ENCODE measurements around the gene SLCO4A1. TPM values are rescaled to one million over a fixed set of nuclear protein-coding genes. Genes with fewer than 3 reads are reported as not detected.

Gene SLCO4A1, protein sequence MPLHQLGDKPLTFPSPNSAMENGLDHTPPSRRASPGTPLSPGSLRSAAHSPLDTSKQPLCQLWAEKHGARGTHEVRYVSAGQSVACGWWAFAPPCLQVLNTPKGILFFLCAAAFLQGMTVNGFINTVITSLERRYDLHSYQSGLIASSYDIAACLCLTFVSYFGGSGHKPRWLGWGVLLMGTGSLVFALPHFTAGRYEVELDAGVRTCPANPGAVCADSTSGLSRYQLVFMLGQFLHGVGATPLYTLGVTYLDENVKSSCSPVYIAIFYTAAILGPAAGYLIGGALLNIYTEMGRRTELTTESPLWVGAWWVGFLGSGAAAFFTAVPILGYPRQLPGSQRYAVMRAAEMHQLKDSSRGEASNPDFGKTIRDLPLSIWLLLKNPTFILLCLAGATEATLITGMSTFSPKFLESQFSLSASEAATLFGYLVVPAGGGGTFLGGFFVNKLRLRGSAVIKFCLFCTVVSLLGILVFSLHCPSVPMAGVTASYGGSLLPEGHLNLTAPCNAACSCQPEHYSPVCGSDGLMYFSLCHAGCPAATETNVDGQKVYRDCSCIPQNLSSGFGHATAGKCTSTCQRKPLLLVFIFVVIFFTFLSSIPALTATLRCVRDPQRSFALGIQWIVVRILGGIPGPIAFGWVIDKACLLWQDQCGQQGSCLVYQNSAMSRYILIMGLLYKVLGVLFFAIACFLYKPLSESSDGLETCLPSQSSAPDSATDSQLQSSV
- total RNA-seq (1 to 10 TPM; 4.1 to 8.4 (median 5.3) TPM), polyA plus RNA-seq (15.5 TPM)
- long read RNA-seq, donor 1, partial matches to known transcripts: 4 of 12 reads
- long read RNA-seq, donor 1, other reads (novel, unspliced or antisense): 2 of 12 reads
- long read RNA-seq, donor 2, partial matches to known transcripts: 0 of 2 reads
- long read RNA-seq, donor 2, other reads (novel, unspliced or antisense): 1 of 2 reads
- long read RNA-seq, donor 3, transcript SLCO4A1-202 (11 exons, 2,665 nt): major isoform, 9 of 42 reads
- long read RNA-seq, donor 3, partial matches to known transcripts: 11 of 42 reads
- long read RNA-seq, donor 3, other reads (novel, unspliced or antisense): 20 of 42 reads
- long read RNA-seq, donor 4, partial matches to known transcripts: 0 of 6 reads
- long read RNA-seq, donor 4, other reads (novel, unspliced or antisense): 3 of 6 reads

DNA sequence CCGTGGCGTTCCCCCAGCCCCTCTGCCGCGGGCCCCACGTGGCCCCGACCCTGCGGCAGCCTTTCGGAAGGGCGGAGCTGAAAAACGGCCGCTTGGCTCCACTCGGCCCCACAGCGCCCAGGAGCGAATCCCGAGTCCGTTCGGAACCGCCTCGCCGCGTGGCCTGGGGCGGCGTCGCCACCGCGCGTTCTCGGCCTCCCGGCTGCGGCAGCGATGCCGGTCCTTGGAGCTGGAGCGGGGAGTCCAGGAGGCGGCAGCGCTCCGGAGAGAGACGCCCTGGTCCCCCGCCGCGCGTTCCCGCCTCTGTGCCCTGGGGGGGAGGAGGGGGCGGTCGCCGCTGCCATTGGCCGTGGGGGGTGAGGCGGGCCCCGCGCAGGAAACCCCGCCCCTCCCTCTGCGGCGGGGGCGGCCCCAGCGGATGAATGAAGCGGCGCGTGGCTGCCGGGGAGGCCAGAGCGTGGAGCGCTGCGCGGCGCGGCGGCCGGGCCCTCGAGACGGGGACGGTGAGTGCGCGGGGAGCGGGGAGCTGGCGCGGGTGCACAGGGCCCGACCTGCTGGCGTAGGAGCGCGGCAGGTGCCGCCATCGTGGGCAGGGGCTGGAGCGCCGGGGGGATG lies at the start of gene SLCO4A1:
SLCO4A1 (plus strand) TSS at position 453 of the 615 bp plus-strand sequence. CDS start 13,952 bp downstream, outside the sequence.
- peak within 1 kb of the TSS; percentile 49 for H3K4me3 ChIP-seq (ENCODE audit: low read length)
- no peaks in the 10 kb centered on the region for H3K27me3 ChIP-seq (ENCODE audit: control insufficient read depth, insufficient read depth)
- no peaks in the 10 kb centered on the region for H3K9me3 ChIP-seq (ENCODE audit: control insufficient read depth, low read length)
- DNase-seq (peak; percentile 83 to 92 (median 92)), ATAC-seq (peak; percentile 87 to 92)
- under 1% methylated on average over 82 of the region's 82 CpGs for WGBS
- intact Hi-C loops (cut with DNase I): no loop called here
- H3K4me1 ChIP-seq (ENCODE audit: control insufficient read depth, insufficient read depth, low read length): no peaks in the 10 kb centered on the region
- peak within 1 kb of the TSS; percentile 64 for H3K27ac ChIP-seq (ENCODE audit: low read length)

DNA sequence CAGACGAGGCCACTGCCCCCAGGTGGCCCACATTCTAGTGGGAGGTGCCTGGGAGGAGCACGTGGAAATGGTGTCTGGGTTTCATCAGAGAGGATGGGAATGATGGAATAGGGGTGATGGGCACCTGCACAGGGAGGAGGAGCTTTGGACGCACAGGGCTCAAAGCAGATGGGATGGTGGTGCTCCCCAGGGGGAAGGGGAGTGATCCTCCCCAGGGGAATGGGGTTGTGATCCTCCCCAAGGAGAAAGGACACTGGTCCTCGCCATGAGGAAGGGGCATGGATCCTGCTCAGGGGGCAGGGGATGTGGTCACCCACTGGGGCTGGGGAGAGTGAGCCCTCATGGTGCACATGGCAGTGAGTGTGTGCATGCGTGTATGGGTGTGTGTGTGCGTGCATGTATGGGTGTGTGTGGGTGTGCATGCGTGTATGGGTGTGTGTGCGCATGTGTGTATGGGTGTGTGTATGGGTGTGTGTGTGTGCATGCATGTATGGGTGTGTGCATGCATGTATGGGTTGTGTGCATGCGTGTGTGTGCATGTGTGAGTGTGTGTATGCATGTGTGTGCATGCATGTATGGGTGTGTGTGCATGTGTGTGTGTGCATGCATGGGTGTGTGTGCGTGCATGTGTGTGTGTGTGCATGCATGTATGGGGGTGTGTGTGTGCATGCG lies 49.7 kb upstream of the SLCO4A1 start:
- WGBS: 70% methylated on average over 11 of the region's 11 CpGs
- H3K9me3 ChIP-seq (ENCODE audit: control insufficient read depth, low read length): no peaks in the 10 kb centered on the region
- H3K27ac ChIP-seq (ENCODE audit: low read length): no peak overlapping the region
- peak in 1 of 3 donors; percentile 11 for DNase-seq
- ATAC-seq: no peak
- no peaks in the 10 kb centered on the region for H3K27me3 ChIP-seq (ENCODE audit: control insufficient read depth, insufficient read depth)
- peaks cover 1% of the 10 kb centered on the region for H3K4me1 ChIP-seq (ENCODE audit: control insufficient read depth, insufficient read depth, low read length)
- intact Hi-C loops (cut with DNase I): no loop called here
- H3K4me3 ChIP-seq (ENCODE audit: low read length): no peak overlapping the region

DNA sequence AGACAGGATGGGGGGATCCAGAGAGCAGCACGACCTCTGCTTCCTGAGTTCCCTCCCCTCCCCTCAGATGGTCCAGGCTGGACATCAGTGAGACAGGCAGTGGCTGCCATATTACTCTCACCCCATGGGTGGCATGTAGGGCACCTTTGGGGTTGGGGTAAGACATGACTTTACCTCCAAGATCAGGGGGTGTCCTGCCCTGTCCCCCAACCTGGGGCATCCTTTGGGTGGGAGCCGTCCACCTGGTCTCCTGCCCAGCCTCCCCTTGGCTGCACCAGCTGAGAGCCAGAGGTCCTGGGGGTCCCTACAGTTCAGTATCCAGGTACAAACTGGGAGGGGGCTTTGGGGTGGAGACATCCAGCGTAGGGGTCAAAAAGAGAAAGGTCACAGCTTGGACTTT lies 48.7 kb upstream of the SLCO4A1 start:
- 77% methylated on average over 3 of the region's 3 CpGs for WGBS
- peak in 2 of 3 donors; percentile 10 to 28 for DNase-seq
- Histone ChIP-seq H3K4me1 (ENCODE audit: control insufficient read depth, insufficient read depth, low read length) (peaks cover 1% of the 10 kb centered on the region), H3K27ac (ENCODE audit: low read length) (no peak overlapping the region), H3K4me3 (ENCODE audit: low read length) (no peak overlapping the region), H3K27me3 (ENCODE audit: control insufficient read depth, insufficient read depth) (no peaks in the 10 kb centered on the region), H3K9me3 (ENCODE audit: control insufficient read depth, low read length) (no peaks in the 10 kb centered on the region)
- intact Hi-C loops (cut with DNase I): no loop called here
- no peak for ATAC-seq

DNA sequence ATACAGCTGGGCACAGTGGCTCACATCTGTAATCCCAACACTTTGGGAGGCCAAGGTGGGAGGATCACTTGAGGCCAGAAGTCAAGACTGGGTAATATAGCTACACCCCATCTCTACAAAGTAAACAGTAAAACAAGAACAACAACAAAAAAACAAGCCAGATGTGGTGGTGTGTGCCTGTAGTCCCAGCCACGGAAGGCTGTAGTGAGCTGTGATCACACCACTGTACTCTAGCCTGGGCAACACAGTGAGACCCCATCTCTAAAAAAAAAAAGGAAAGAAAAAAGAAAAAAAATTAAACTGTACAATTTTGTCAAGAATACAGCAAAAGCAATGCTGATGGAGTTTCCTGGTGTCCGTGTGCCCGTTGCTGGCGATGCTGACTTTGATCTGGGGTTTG lies 47.2 kb upstream of the SLCO4A1 start:
- peaks cover 1% of the 10 kb centered on the region for H3K4me1 ChIP-seq (ENCODE audit: control insufficient read depth, insufficient read depth, low read length)
- DNase-seq (peak in 1 of 3 donors; percentile 4), ATAC-seq (no peak)
- H3K27me3 ChIP-seq (ENCODE audit: control insufficient read depth, insufficient read depth): no peaks in the 10 kb centered on the region
- no peak overlapping the region for H3K4me3 ChIP-seq (ENCODE audit: low read length)
- intact Hi-C loops (cut with DNase I): no loop called here
- WGBS: 66% methylated on average over 4 of the region's 4 CpGs
- H3K27ac ChIP-seq (ENCODE audit: low read length): no peak overlapping the region
- no peaks in the 10 kb centered on the region for H3K9me3 ChIP-seq (ENCODE audit: control insufficient read depth, low read length)

DNA sequence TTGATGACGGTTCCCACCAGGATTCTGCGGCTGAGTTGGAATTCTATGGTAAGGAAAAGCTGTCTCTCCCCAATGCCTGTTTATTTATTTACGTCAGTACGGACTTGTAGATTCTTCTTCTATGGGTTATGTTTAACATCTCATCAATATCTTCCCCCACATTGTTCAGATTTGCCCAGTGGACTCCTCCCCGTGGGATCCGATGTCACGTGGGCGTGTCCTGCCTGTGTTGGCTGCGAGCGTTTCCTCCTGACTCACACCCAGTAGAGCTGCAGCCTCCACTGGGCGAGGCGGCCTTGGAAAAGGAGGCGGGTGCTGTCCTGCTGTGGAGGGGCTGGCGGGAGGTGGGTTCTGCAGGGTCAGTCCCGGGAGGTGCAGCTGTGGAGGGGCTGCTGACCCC lies 46.8 kb upstream of the SLCO4A1 start:
- intact Hi-C loops (cut with DNase I): no loop called here
- H3K27me3 ChIP-seq (ENCODE audit: control insufficient read depth, insufficient read depth): no peaks in the 10 kb centered on the region
- no peak overlapping the region for H3K4me3 ChIP-seq (ENCODE audit: low read length)
- H3K9me3 ChIP-seq (ENCODE audit: control insufficient read depth, low read length): no peaks in the 10 kb centered on the region
- no peaks in the 10 kb centered on the region for H3K4me1 ChIP-seq (ENCODE audit: control insufficient read depth, insufficient read depth, low read length)
- DNase-seq (peak; percentile 76 to 84 (median 81)), ATAC-seq (peak; percentile 69 to 90)
- WGBS: 33% methylated on average over 15 of the region's 15 CpGs
- no peak overlapping the region for H3K27ac ChIP-seq (ENCODE audit: low read length)

DNA sequence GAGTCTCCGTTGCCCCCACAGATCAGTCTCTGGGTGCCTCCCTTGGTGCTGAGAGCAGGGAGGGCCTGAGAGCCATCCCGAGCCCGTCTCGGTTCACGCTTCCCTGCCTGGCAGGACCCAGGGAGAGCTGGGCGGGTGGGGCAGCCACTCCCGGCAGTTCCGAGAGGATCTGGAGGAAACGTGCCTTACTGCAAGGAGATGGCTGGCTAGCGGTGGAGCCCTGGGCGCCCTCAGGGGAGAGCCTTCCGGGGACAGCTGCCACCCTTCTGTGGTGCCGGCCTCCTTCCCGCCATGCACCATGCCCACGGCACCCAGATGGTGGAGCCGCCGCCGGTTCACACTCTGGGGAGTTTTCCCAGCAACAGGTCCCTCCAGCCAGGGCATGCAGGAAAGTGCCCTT lies 45.8 kb upstream of the SLCO4A1 start:
- Histone ChIP-seq H3K4me1 (ENCODE audit: control insufficient read depth, insufficient read depth, low read length) (no peaks in the 10 kb centered on the region), H3K27ac (ENCODE audit: low read length) (no peak overlapping the region), H3K9me3 (ENCODE audit: control insufficient read depth, low read length) (no peaks in the 10 kb centered on the region), H3K27me3 (ENCODE audit: control insufficient read depth, insufficient read depth) (no peaks in the 10 kb centered on the region), H3K4me3 (ENCODE audit: low read length) (no peak overlapping the region)
- WGBS: 58% methylated on average over 18 of the region's 18 CpGs
- no peak for ATAC-seq
- DNase-seq: peak in 2 of 3 donors; percentile 32 to 41
- intact Hi-C loops (cut with DNase I): no loop called here

DNA sequence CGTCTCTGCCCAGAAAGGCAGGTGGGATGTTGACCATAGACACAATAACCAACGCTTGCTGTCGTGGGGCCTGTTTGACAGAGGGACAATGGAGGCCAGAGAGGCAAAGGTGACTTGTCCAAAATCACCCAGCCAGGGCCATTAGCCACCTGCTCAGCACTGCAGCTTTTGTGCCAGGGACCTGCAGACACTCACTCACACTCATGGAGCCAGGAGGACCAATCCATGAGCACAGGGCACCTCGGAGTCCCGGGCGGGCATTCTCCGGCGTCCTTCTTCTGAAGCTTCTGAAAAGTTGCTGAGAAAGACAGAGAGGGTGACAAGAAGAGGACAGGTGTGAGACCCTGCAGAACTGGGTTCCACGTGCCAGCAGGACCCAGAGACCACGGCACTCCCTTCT lies 45.4 kb upstream of the SLCO4A1 start:
- ATAC-seq (no peak), DNase-seq (peak in 2 of 3 donors; percentile 29 to 37)
- H3K9me3 ChIP-seq (ENCODE audit: control insufficient read depth, low read length): no peaks in the 10 kb centered on the region
- H3K4me1 ChIP-seq (ENCODE audit: control insufficient read depth, insufficient read depth, low read length): no peaks in the 10 kb centered on the region
- whole genome bisulfite sequencing: 84% methylated on average over 10 of the region's 10 CpGs
- H3K27me3 ChIP-seq (ENCODE audit: control insufficient read depth, insufficient read depth): no peaks in the 10 kb centered on the region
- H3K4me3 ChIP-seq (ENCODE audit: low read length): no peak overlapping the region
- intact Hi-C loops (cut with DNase I): no loop called here
- no peak overlapping the region for H3K27ac ChIP-seq (ENCODE audit: low read length)

DNA sequence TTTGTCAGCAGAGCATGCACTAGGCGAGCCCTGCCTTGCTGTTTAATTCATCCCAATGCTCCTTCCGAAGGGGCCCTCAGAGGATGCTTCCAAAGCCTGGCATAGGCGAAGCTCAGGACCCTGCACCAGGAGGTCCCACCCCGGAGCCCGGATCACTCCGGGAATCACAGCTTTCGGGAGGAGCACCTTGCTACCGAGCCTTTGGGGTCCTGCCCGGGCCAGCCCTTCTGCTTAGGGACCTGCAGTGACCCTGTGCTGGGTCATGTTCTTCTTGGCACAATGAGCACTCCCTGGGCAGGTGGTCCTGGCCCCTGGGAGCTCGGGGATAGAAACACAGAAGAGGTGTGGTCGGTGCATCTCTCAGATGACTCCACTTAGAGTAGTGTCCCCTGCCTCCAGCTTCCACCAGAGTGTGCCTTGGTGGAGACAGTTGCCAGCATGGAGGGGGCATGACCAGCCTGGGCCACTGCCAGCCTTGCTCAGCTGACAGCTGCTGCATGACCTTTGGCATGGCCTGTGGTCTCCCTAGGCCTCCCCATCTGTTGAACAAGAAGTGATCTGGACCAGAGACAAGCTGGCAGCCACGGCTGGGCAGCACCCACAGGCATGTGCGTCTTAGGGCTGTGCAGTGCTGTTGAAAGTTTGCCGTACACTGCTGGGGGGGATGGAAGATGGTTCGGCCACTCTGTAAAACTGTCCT lies 44.7 kb upstream of the SLCO4A1 start:
- Histone ChIP-seq H3K9me3 (ENCODE audit: control insufficient read depth, low read length) (no peaks in the 10 kb centered on the region), H3K27me3 (ENCODE audit: control insufficient read depth, insufficient read depth) (no peaks in the 10 kb centered on the region), H3K4me1 (ENCODE audit: control insufficient read depth, insufficient read depth, low read length) (no peaks in the 10 kb centered on the region), H3K27ac (ENCODE audit: low read length) (no peak overlapping the region), H3K4me3 (ENCODE audit: low read length) (no peak overlapping the region)
- 82% methylated on average over 15 of the region's 15 CpGs for WGBS
- ATAC-seq: no peak
- intact Hi-C loops (cut with DNase I): no loop called here
- DNase-seq: peak in 2 of 3 donors; percentile 32 to 48

DNA sequence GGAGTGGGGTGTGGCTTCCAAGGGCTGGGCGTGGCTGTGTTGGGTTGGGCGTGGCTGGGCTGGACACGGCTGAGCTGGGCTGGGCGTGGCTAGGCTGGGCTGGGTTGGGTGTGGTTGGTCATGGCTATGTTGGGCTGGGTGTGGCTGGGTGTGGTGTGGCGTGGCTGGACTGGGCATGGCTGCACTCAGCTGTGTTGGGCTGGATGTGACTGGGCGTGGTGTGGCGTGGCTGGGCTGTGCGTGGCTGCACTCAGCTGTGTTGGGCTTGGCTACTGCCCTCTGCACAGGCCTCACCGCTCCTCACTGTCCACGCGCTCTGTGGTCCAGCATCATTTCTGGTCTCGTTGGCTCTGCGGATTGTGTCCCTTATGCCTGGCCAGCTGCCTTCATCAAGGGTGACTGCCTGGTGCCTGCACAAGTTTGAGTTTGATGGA lies 43.5 kb upstream of the SLCO4A1 start:
- Histone ChIP-seq H3K4me3 (ENCODE audit: low read length) (no peak overlapping the region), H3K4me1 (ENCODE audit: control insufficient read depth, insufficient read depth, low read length) (no peaks in the 10 kb centered on the region), H3K27ac (ENCODE audit: low read length) (no peak overlapping the region), H3K27me3 (ENCODE audit: control insufficient read depth, insufficient read depth) (no peaks in the 10 kb centered on the region), H3K9me3 (ENCODE audit: control insufficient read depth, low read length) (no peaks in the 10 kb centered on the region)
- intact Hi-C loops (cut with DNase I): no loop called here
- DNase-seq (peak; percentile 27 to 57 (median 54)), ATAC-seq (peak in 1 of 2 donors; percentile 3)
- 80% methylated on average over 13 of the region's 13 CpGs for WGBS
